ENCODE data around the gene STARD13. TPM values are rescaled to one million over a fixed set of nuclear protein-coding genes. Genes with fewer than 3 reads are reported as not detected.

STARD13 gene
- polyA plus RNA-seq, 1 donor (not counting 4 experiments of a cell fraction or from before 2014, with no cell fraction given), result 11.9 TPM

DNA sequence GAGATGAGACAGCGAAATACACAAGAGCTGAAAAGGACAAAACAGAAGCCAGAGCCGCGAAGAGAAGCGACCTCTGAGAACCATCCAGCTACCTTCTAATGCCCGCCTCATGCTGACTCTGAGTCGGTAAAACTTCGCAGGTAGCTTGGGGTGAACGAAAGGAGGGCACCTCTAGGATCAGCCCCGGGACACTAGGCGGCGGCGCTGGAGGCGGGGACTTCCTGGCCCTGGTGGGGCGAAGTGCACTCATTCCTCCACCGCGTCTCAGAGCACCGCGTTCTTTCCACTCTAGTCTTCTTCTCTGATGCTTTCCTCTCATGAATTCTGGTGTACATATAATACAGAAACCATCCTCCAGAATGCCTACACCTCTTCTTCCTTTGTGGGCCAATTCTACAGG is 219.2 kb downstream of the STARD13 start:
- Histone ChIP-seq H2AFZ (ENCODE audit: control insufficient read depth, low read length) (no peak overlapping the region), H3K79me2 (ENCODE audit: control insufficient read depth, insufficient read depth, low read length) (no peaks in the 10 kb centered on the region), H3K9ac (ENCODE audit: control insufficient read depth, extremely low read depth, insufficient read depth, low read length) (no peak overlapping the region), H4K20me1 (ENCODE audit: control insufficient read depth, extremely low read depth, insufficient read depth, low read length) (no peaks in the 10 kb centered on the region), H3K27me3 (ENCODE audit: control insufficient read depth, extremely low read depth, insufficient read depth, low read length) (no peaks in the 10 kb centered on the region), H3K9me1 (ENCODE audit: control insufficient read depth, extremely low read depth, insufficient read depth, low read length) (no peaks in the 10 kb centered on the region), H3K4me3 (ENCODE audit: control insufficient read depth in 2 of 3, extremely low read depth in 1 of 3, insufficient read depth in 2 of 3, low read depth in 1 of 3, low read length in 3 of 3) (no peak overlapping the region), H3K4me2 (ENCODE audit: control insufficient read depth, extremely low read depth, insufficient read depth, low read depth, low read length) (no peak overlapping the region), H3K4me1 (ENCODE audit: control insufficient read depth, extremely low read depth, insufficient read depth, low read length) (no peaks in the 10 kb centered on the region), H3K9me3 (ENCODE audit: control insufficient read depth, low read depth, low read length) (no peaks in the 10 kb centered on the region), H3K36me3 (ENCODE audit: control insufficient read depth in 2 of 2, extremely low read depth in 1 of 2, insufficient read depth in 2 of 2, low read length in 2 of 2) (no peaks in the 10 kb centered on the region), H3K27ac (ENCODE audit: control insufficient read depth, insufficient read depth, low read length) (no peak overlapping the region)
- FAIRE-seq (no peak), DNase-seq (ENCODE audit: low read depth, low spot score) (no peak)
- dilution Hi-C loops (cut with MboI; ENCODE audit: extremely low pct_ligation_motif_present, low sequenced_read_pairs), result no loop called here
- TF ChIP-seq, protein P1, sequence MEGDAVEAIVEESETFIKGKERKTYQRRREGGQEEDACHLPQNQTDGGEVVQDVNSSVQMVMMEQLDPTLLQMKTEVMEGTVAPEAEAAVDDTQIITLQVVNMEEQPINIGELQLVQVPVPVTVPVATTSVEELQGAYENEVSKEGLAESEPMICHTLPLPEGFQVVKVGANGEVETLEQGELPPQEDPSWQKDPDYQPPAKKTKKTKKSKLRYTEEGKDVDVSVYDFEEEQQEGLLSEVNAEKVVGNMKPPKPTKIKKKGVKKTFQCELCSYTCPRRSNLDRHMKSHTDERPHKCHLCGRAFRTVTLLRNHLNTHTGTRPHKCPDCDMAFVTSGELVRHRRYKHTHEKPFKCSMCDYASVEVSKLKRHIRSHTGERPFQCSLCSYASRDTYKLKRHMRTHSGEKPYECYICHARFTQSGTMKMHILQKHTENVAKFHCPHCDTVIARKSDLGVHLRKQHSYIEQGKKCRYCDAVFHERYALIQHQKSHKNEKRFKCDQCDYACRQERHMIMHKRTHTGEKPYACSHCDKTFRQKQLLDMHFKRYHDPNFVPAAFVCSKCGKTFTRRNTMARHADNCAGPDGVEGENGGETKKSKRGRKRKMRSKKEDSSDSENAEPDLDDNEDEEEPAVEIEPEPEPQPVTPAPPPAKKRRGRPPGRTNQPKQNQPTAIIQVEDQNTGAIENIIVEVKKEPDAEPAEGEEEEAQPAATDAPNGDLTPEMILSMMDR (optimal IDR thresholded peaks at IDR 0.05 in 1 of 3, IDR thresholded peaks at IDR 0.05 in 1 of 3, conservative IDR thresholded peaks at IDR 0.05 in 1 of 3; ENCODE audit: extremely low read depth in 1 of 3, insufficient read depth in 2 of 3, low read length in 3 of 3), result no peak
- TF ChIP-seq EZH2 (IDR thresholded peaks at IDR 0.05; ENCODE audit: low read length), result no peak

DNA sequence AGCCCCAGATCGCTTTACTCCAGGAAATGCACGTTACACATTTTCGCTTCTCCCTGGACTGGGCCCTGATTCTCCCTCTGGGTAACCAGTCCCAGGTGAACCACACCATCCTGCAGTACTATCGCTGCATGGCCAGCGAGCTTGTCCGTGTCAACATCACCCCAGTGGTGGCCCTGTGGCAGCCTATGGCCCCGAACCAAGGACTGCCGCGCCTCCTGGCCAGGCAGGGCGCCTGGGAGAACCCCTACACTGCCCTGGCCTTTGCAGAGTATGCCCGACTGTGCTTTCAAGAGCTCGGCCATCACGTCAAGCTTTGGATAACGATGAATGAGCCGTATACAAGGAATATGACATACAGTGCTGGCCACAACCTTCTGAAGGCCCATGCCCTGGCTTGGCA is 224.7 kb downstream of the STARD13 start:
- H3K4me1 ChIP-seq (ENCODE audit: control insufficient read depth, extremely low read depth, insufficient read depth, low read length), result no peaks in the 10 kb centered on the region
- no peak for FAIRE-seq
- no peaks in the 10 kb centered on the region for H4K20me1 ChIP-seq (ENCODE audit: control insufficient read depth, extremely low read depth, insufficient read depth, low read length)
- H2AFZ ChIP-seq (ENCODE audit: control insufficient read depth, low read length), result no peak overlapping the region
- H3K4me3 ChIP-seq (ENCODE audit: control insufficient read depth in 2 of 3, extremely low read depth in 1 of 3, insufficient read depth in 2 of 3, low read depth in 1 of 3, low read length in 3 of 3), result no peak overlapping the region
- H3K27ac ChIP-seq (ENCODE audit: control insufficient read depth, insufficient read depth, low read length), result no peak overlapping the region
- no peaks in the 10 kb centered on the region for H3K79me2 ChIP-seq (ENCODE audit: control insufficient read depth, insufficient read depth, low read length)
- dilution Hi-C loops (cut with MboI; ENCODE audit: extremely low pct_ligation_motif_present, low sequenced_read_pairs), result no loop called here
- H3K9ac ChIP-seq (ENCODE audit: control insufficient read depth, extremely low read depth, insufficient read depth, low read length), result no peak overlapping the region
- H3K36me3 ChIP-seq (ENCODE audit: control insufficient read depth in 2 of 2, extremely low read depth in 1 of 2, insufficient read depth in 2 of 2, low read length in 2 of 2), result no peaks in the 10 kb centered on the region
- peaks cover 7% of the 10 kb centered on the region for H3K27me3 ChIP-seq (ENCODE audit: control insufficient read depth, extremely low read depth, insufficient read depth, low read length)
- no peak for DNase-seq (ENCODE audit: low read depth, low spot score)
- no peak overlapping the region for H3K4me2 ChIP-seq (ENCODE audit: control insufficient read depth, extremely low read depth, insufficient read depth, low read depth, low read length)
- no peaks in the 10 kb centered on the region for H3K9me1 ChIP-seq (ENCODE audit: control insufficient read depth, extremely low read depth, insufficient read depth, low read length)
- TF ChIP-seq, protein P1 (optimal IDR thresholded peaks at IDR 0.05 in 1 of 3, IDR thresholded peaks at IDR 0.05 in 1 of 3, conservative IDR thresholded peaks at IDR 0.05 in 1 of 3; ENCODE audit: extremely low read depth in 1 of 3, insufficient read depth in 2 of 3, low read length in 3 of 3), result no peak
- no peak for TF ChIP-seq EZH2 (IDR thresholded peaks at IDR 0.05; ENCODE audit: low read length)
- H3K9me3 ChIP-seq (ENCODE audit: control insufficient read depth, low read depth, low read length), result no peaks in the 10 kb centered on the region
